GM12878 (cell line): Measurements from ENCODE around the gene ZFAND2A.

Experiments
- BRCA1 ChIP-seq: IDR thresholded peaks from 2 replicates; pipeline ENCODE4 v1.6.1; 2011; ENCODE audit warnings: low read depth, low read length, improper control_type of control experiment
- ETV6 ChIP-seq, 2 experiments: fragments of 450-650 bp in 1 of 2; IDR thresholded peaks in 1 of 2; conservative IDR thresholded peaks in 1 of 2; 2 replicates each; pipeline ENCODE4 v1.6.1; 2014; ENCODE audit warnings: antibody characterized with exemption in 1 of 2, borderline replicate concordance in 1 of 2, low read depth in 1 of 2, mild to moderate bottlenecking in 1 of 2, moderate library complexity in 1 of 2
- GABPA ChIP-seq: IDR thresholded peaks from 2 replicates; pipeline ENCODE4 v1.6.1; 2014; ENCODE audit warnings: antibody characterized with exemption, low read depth, mild to moderate bottlenecking, inconsistent platforms
- SUZ12 ChIP-seq: fragments of 200-600 bp; sonication (generic); IDR thresholded peaks from one replicate; pipeline ENCODE4 v1.6.1; 2018; ENCODE audit warnings: antibody characterized with exemption, mild to moderate bottlenecking; ENCODE audit not compliant: unreplicated experiment
- TF ChIP-seq, protein P1 (sequence below), 3 experiments: IDR thresholded peaks in 2 of 3; conservative IDR thresholded peaks in 1 of 3; 2 replicates each; pipeline ENCODE4 v1.5.1; 2011; ENCODE audit warnings: low read depth in 3 of 3, low read length in 3 of 3, mild to moderate bottlenecking in 3 of 3, control low read depth in 2 of 3, moderate library complexity in 2 of 3, inconsistent platforms in 1 of 3, mixed read lengths in 1 of 3; ENCODE audit not compliant: control insufficient read depth in 2 of 3, insufficient read depth in 1 of 3; ENCODE audit errors: extremely low read depth in 1 of 3
- TF ChIP-seq, protein P2 (sequence below): fragments of 450-650 bp; IDR thresholded peaks from 2 replicates; pipeline ENCODE4 v1.6.1; 2018; ENCODE audit warnings: borderline replicate concordance, mild to moderate bottlenecking; ENCODE audit not compliant: partially characterized antibody

DNA sequence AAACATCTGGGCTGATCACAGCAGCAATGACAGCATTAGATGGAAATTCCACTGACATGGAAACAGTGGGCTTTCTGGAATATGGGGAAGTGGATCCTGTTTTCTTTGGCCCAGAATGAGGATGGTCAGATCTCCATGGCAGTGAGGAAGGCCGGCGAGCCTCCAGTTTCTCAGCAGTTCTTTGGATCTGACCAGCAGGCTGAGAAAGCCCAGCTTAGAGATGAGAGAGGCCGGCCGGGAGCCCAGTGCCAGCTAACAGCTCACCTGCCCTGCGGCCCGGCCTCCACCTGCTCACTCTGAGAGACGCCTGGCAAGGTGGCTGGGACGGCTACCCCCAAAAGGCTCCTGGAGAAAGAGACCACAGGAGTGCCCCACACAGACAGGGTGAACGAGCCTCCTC is 47.9 kb downstream of the ZFAND2A start:
- TF ChIP-seq, protein P1, sequence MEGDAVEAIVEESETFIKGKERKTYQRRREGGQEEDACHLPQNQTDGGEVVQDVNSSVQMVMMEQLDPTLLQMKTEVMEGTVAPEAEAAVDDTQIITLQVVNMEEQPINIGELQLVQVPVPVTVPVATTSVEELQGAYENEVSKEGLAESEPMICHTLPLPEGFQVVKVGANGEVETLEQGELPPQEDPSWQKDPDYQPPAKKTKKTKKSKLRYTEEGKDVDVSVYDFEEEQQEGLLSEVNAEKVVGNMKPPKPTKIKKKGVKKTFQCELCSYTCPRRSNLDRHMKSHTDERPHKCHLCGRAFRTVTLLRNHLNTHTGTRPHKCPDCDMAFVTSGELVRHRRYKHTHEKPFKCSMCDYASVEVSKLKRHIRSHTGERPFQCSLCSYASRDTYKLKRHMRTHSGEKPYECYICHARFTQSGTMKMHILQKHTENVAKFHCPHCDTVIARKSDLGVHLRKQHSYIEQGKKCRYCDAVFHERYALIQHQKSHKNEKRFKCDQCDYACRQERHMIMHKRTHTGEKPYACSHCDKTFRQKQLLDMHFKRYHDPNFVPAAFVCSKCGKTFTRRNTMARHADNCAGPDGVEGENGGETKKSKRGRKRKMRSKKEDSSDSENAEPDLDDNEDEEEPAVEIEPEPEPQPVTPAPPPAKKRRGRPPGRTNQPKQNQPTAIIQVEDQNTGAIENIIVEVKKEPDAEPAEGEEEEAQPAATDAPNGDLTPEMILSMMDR (IDR thresholded peaks at IDR 0.05 in 2 of 3, conservative IDR thresholded peaks at IDR 0.05 in 1 of 3; ENCODE audit: control insufficient read depth in 2 of 3, extremely low read depth in 1 of 3, insufficient read depth in 1 of 3, low read depth in 3 of 3, low read length in 3 of 3) = no peak
- no peak for TF ChIP-seq SUZ12
- TF ChIP-seq ETV6 (conservative IDR thresholded peaks at IDR 0.05 in 1 of 2, IDR thresholded peaks at IDR 0.05 in 1 of 2; ENCODE audit: borderline replicate concordance in 1 of 2, low read depth in 1 of 2) = no peak
- TF ChIP-seq BRCA1 = no peak
- TF ChIP-seq GABPA = no peak
- TF ChIP-seq, protein P2, sequence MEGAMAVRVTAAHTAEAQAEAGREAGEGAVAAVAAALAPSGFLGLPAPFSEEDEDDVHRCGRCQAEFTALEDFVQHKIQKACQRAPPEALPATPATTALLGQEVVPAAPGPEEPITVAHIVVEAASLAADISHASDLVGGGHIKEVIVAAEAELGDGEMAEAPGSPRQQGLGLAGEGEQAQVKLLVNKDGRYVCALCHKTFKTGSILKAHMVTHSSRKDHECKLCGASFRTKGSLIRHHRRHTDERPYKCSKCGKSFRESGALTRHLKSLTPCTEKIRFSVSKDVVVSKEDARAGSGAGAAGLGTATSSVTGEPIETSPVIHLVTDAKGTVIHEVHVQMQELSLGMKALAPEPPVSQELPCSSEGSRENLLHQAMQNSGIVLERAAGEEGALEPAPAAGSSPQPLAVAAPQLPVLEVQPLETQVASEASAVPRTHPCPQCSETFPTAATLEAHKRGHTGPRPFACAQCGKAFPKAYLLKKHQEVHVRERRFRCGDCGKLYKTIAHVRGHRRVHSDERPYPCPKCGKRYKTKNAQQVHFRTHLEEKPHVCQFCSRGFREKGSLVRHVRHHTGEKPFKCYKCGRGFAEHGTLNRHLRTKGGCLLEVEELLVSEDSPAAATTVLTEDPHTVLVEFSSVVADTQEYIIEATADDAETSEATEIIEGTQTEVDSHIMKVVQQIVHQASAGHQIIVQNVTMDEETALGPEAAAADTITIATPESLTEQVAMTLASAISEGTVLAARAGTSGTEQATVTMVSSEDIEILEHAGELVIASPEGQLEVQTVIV = no peak
